CD14-positive monocyte (primary cell): ENCODE data around the gene COG7. TPM values are rescaled to one million over a fixed set of nuclear protein-coding genes. Genes with fewer than 3 reads are reported as not detected.

Experiments
- DNase-seq, 3 donors: peaks; one replicate each; pipeline ENCODE4 v3.0.0-alpha.2; 2011 to 2022
- H2AFZ ChIP-seq: 2 replicates; pipeline ENCODE4 v1.6.0; 2012; ENCODE audit warnings: mild to moderate bottlenecking, low read depth, low read length, inconsistent platforms; ENCODE audit not compliant: insufficient read depth, poor library complexity, severe bottlenecking
- H3K27ac ChIP-seq, 2 donors: 1 replicate in 1 of 2; 2 replicates in 1 of 2; pipeline ENCODE4 v1.5.1; 2012 to 2013; ENCODE audit warnings: low read length in 2 of 2, control low read depth in 1 of 2, inconsistent platforms in 1 of 2, low read depth in 1 of 2, mild to moderate bottlenecking in 1 of 2
- H3K27me3 ChIP-seq, 2 donors: one replicate each; pipeline versions ENCODE4 v1.6.0 to v1.6.1; 2011 to 2013; ENCODE audit warnings: low read length in 2 of 2; ENCODE audit not compliant: control insufficient read depth in 2 of 2, insufficient read depth in 2 of 2
- H3K36me3 ChIP-seq, 2 donors: replicated peaks in 1 of 2; 1 replicate in 1 of 2; 2 replicates in 1 of 2; pipeline versions ENCODE4 v1.5.1 to v1.6.1; 2012 to 2013; ENCODE audit warnings: low read length in 2 of 2, control low read depth in 1 of 2, inconsistent platforms in 1 of 2, mild to moderate bottlenecking in 1 of 2; ENCODE audit not compliant: insufficient read depth in 2 of 2, control insufficient read depth in 1 of 2
- H3K4me1 ChIP-seq, 2 donors: 1 replicate in 1 of 2; 2 replicates in 1 of 2; pipeline versions ENCODE4 v1.5.1 to v1.6.1; 2012 to 2013; ENCODE audit warnings: low read length in 2 of 2, control low read depth in 1 of 2, inconsistent platforms in 1 of 2, mild to moderate bottlenecking in 1 of 2, moderate library complexity in 1 of 2; ENCODE audit not compliant: insufficient read depth in 2 of 2, control insufficient read depth in 1 of 2
- H3K4me2 ChIP-seq: replicated peaks from 2 replicates; pipeline ENCODE3; 2012; ENCODE audit warnings: low read length, moderate library complexity, mild to moderate bottlenecking; ENCODE audit not compliant: poor library complexity, severe bottlenecking; ENCODE audit errors: extremely low read depth
- H3K4me3 ChIP-seq, 3 experiments: fragments of 200-600 bp in 1 of 3; sonication (generic) in 1 of 3; replicated peaks in 1 of 3; 1 replicate in 2 of 3; 2 replicates in 1 of 3; pipeline ENCODE4 v1.5.1; 2011 to 2013; ENCODE audit warnings: low read length in 3 of 3, mild to moderate bottlenecking in 3 of 3, control low read depth in 2 of 3, low read depth in 2 of 3, inconsistent platforms in 1 of 3, moderate library complexity in 1 of 3
- H3K79me2 ChIP-seq: 2 replicates; pipeline ENCODE4 v1.6.0; 2012; ENCODE audit warnings: mild to moderate bottlenecking, control low read depth, inconsistent platforms, low read length, moderate library complexity; ENCODE audit not compliant: insufficient read depth
- H3K9ac ChIP-seq: 2 replicates; pipeline ENCODE4 v1.6.0; 2017; ENCODE audit warnings: low read length, mild to moderate bottlenecking; ENCODE audit not compliant: insufficient read depth, poor library complexity, severe bottlenecking
- H3K9me3 ChIP-seq, 2 donors: replicated peaks in 1 of 2; 1 replicate in 1 of 2; 2 replicates in 1 of 2; pipeline versions ENCODE4 v1.5.1 to v1.6.1; 2012 to 2013; ENCODE audit warnings: low read length in 2 of 2, control low read depth in 1 of 2; ENCODE audit not compliant: control insufficient read depth in 1 of 2, insufficient read depth in 1 of 2
- H4K20me1 ChIP-seq: 2 replicates; pipeline ENCODE4 v1.6.0; 2012; ENCODE audit warnings: mild to moderate bottlenecking, low read length, control low read depth, moderate library complexity; ENCODE audit not compliant: insufficient read depth
- H3K27ac Mint-ChIP-seq, 7 donors: one replicate each; pipeline ENCODE4 v1.8.0; 2020; ENCODE audit warnings: mild to moderate bottlenecking in 7 of 7, mixed read lengths in 7 of 7, moderate library complexity in 6 of 7, inconsistent platforms in 2 of 7
- H3K27me3 Mint-ChIP-seq, 3 donors: one replicate each; pipeline ENCODE4 v1.8.0; 2021 to 2022; ENCODE audit warnings: low read depth in 3 of 3, mild to moderate bottlenecking in 3 of 3, mixed read lengths in 3 of 3, moderate library complexity in 3 of 3, inconsistent platforms in 1 of 3
- H3K36me3 Mint-ChIP-seq, 2 donors: one replicate each; pipeline ENCODE4 v1.8.0; 2020; ENCODE audit warnings: mixed read lengths in 2 of 2, inconsistent platforms in 1 of 2, mild to moderate bottlenecking in 1 of 2
- H3K4me1 Mint-ChIP-seq: one replicate; pipeline ENCODE4 v1.8.0; 2020; ENCODE audit warnings: mild to moderate bottlenecking, mixed read lengths
- H3K4me3 Mint-ChIP-seq, 2 donors: one replicate each; pipeline ENCODE4 v1.8.0; 2020; ENCODE audit warnings: mild to moderate bottlenecking in 2 of 2, mixed read lengths in 2 of 2, moderate library complexity in 1 of 2
- H3K9me3 Mint-ChIP-seq, 7 donors: one replicate each; pipeline ENCODE4 v1.8.0; 2020 to 2022; ENCODE audit warnings: mixed read lengths in 7 of 7, mild to moderate bottlenecking in 6 of 7, moderate library complexity in 6 of 7, inconsistent platforms in 2 of 7
- WGBS: methylation state at CpG from one replicate; pipeline ENCODE4 v1.1.5; 2013; ENCODE audit warnings: missing lambda C conversion rate; ENCODE audit not compliant: insufficient coverage; 5-methylcytosine and 5-hydroxymethylcytosine counted together
- intact Hi-C, 2 donors: fragments of 100-400 bp; cut with micrococcal nuclease; formaldehyde crosslinking; loops; one replicate each; pipeline versions ENCODE4 v1.15.0 to v1.15.1; 2023
- polyA plus RNA-seq, 3 donors: library from polyadenylated mRNA; depleted of rRNA in 1 of 3; unstranded in 2 of 3; stranded (reverse) in 1 of 3; fragments of 300-500 nt in 2 of 3; fragments of >200 nt in 1 of 3; fragmentation: Illumina TruSeq in 2 of 3; gene quantifications; 1 replicate in 2 of 3; 2 replicates in 1 of 3; pipeline ENCODE4 v1.2.3, GENCODE V29; 2012 to 2021
- TF ChIP-seq, protein P1 (sequence below): fragments of 200-600 bp; IDR thresholded peaks from one replicate; pipeline ENCODE4 v1.8.0; 2022; ENCODE audit warnings: antibody characterized with exemption, mild to moderate bottlenecking

Gene COG7
- polyA plus RNA-seq, 3 donors: 6.6 to 28.8 (median 8.0) TPM

DNA sequence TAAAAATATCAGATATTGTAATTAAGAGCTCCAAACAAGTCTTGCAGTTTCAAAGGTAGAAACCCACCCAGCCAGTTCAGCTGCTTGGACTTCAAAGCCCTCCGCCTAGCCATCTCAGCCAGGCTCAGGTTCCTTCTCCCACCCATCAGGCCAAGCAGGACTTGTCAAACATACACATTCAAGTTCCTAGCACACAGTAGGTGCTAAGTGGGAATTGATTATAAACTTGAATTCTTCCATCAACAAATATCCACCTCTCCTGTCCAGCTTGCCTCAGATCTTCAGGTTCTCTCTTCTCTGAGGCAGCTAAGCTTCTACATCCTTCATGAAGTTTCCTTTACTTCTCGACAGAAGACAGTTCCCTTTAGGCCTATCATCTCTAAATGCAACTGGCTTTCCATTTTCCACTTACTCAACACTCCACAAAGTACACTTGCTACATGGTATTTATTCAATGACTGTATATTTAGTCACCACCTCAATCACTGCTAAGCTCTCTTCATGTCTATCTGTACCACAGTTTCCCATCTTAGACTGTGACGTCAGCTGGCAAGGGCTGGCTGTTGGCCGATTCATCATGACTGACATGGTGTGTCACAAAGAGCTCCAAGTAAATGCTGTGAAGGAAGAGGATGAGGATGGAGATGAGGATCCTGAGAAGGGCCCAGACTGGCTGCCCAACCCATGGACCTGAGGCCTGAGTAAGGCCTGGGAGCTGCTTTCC is 13.3 kb upstream of the COG7 start:
- Histone ChIP-seq H3K36me3 (peaks cover 53 to 79% of the 10 kb centered on the region in 2 donors), H3K4me1 (no peaks in the 10 kb centered on the region), H3K9me3 (no peaks in the 10 kb centered on the region), H3K27ac (no peak overlapping the region), H3K27me3 (no peaks in the 10 kb centered on the region), H4K20me1 (no peaks in the 10 kb centered on the region), H3K4me2 (no peak overlapping the region), H2AFZ (no peak overlapping the region), H3K79me2 (no peaks in the 10 kb centered on the region), H3K9ac (no peak overlapping the region), H3K4me3 (no peak overlapping the region)
- Mint-ChIP-seq H3K27ac (peak overlapping the region in 4 of 7 donors; percentile 12 to 83 (median 38)), H3K9me3 (peaks cover 0 to 1% (median 0%) of the 10 kb centered on the region in 7 donors), H3K4me3 (no peak overlapping the region), H3K36me3 (peaks cover 69 to 76% of the 10 kb centered on the region in 2 donors), H3K27me3 (no peaks in the 10 kb centered on the region), H3K4me1 (no peaks in the 10 kb centered on the region)
- 85% methylated on average over 2 of the region's 4 CpGs for WGBS
- intact Hi-C loops: no loop called here
- TF ChIP-seq, protein P1, sequence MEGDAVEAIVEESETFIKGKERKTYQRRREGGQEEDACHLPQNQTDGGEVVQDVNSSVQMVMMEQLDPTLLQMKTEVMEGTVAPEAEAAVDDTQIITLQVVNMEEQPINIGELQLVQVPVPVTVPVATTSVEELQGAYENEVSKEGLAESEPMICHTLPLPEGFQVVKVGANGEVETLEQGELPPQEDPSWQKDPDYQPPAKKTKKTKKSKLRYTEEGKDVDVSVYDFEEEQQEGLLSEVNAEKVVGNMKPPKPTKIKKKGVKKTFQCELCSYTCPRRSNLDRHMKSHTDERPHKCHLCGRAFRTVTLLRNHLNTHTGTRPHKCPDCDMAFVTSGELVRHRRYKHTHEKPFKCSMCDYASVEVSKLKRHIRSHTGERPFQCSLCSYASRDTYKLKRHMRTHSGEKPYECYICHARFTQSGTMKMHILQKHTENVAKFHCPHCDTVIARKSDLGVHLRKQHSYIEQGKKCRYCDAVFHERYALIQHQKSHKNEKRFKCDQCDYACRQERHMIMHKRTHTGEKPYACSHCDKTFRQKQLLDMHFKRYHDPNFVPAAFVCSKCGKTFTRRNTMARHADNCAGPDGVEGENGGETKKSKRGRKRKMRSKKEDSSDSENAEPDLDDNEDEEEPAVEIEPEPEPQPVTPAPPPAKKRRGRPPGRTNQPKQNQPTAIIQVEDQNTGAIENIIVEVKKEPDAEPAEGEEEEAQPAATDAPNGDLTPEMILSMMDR: no peak
- peak in 2 of 3 donors; percentile 7 to 12 for DNase-seq

DNA sequence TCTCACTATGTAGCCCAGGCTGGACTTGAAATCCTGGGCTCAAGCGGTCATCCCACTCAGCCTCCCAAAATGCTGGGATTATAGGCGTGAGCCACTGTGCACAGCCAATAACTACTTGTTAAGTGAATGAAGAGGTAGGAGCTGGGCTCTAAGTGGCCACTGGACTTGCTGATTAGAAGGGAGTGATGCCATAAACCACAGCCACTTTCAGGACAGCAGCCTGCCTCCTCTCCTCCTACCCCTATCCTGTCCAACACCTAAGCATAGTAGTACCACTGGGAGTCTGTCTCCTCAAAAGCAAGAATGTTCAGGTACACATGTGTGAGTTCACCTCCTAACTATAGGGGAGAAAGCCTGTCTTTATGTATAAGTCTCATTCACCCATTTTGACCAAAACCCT is 12.2 kb upstream of the COG7 start:
- peaks cover 62 to 70% of the 10 kb centered on the region in 2 donors for H3K36me3 Mint-ChIP-seq
- H3K27me3 Mint-ChIP-seq: no peaks in the 10 kb centered on the region

More for the DNA sequence above, 12.2 kb upstream of the COG7 start:
- H3K4me3 ChIP-seq: no peak overlapping the region
- no peak overlapping the region for H2AFZ ChIP-seq
- Mint-ChIP-seq H3K9me3 (peaks cover 0 to 1% (median 0%) of the 10 kb centered on the region in 7 donors), H3K27ac (no peak overlapping the region), H3K4me1 (no peaks in the 10 kb centered on the region), H3K4me3 (no peak overlapping the region)
- H3K4me2 ChIP-seq: no peak overlapping the region
- intact Hi-C loops: no loop called here
- H3K36me3 ChIP-seq: peaks cover 45 to 68% of the 10 kb centered on the region in 2 donors
- no peaks in the 10 kb centered on the region for H3K79me2 ChIP-seq
- no peak for DNase-seq
- TF ChIP-seq, protein P1: no peak
- no peaks in the 10 kb centered on the region for H3K9me3 ChIP-seq
- WGBS: 100% methylated on average over 1 of the region's 2 CpGs
- H3K27me3 ChIP-seq: no peaks in the 10 kb centered on the region
- H3K9ac ChIP-seq: no peak overlapping the region
- H3K27ac ChIP-seq: peak overlapping the region in 1 of 2 donors; percentile 48
- no peaks in the 10 kb centered on the region for H3K4me1 ChIP-seq
- no peaks in the 10 kb centered on the region for H4K20me1 ChIP-seq
